H4 (cell line): ENCODE results near the gene RAB20. TPM values are rescaled to one million over a fixed set of nuclear protein-coding genes. Genes with fewer than 3 reads are reported as not detected.
"Not testable (repeated sequence)": the region's sequence is repeated elsewhere in the genome, so short reads cannot be mapped to it uniquely, and the experiment has no call there.

Experiments
- DNase-seq: peaks from one replicate; pipeline ENCODE4 v3.0.0-alpha.2; 2015; ENCODE audit warnings: low spot score
- total RNA-seq: library from RNA; depleted of rRNA; stranded (reverse); fragments of >200 nt; shearing (Covaris generic); gene quantifications from 2 replicates; pipeline ENCODE4 v1.2.3, GENCODE V29; 2014

The RAB20 gene
- total RNA-seq, 1 experiment from 2014 or later, result 12.3 TPM

DNA sequence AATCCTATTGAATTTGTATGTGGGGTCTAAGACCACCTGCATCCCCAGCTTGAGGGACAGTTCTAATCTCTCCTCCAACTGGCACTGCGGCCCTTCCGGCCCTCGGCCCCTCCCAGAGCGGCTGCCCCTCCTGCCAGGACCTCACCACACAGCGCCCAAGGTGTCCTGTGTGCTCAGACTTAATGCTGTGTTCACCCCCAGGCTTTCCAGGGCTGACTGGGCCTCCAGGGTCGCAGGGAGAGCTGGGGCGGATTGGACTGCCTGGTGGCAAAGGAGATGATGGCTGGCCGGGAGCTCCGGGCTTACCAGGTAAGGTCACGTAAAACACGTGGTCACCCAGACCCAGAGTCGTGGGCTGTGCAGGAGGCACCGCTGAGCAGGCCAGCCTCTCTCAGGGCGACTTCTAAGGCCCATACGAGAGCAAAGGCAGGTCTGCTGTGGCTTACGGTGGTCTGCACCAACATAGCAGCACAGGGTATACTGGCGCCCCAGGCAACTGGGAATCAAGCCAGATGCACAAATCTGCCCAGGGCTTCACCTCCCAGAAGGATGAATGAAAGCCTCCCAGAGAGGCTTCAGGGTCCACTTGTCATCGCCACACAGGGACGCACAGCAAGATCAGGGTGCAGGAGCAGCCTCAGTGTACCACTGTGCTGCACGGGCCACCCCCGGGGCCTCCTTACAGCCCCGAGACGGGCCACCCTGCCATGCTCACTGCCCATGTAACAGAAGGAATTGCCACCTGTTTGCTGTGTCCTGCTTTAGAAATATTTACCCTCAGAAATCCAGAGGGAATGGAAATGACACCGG is 69.4 kb downstream of the RAB20 start:
- DNase-seq, result no peak

DNA sequence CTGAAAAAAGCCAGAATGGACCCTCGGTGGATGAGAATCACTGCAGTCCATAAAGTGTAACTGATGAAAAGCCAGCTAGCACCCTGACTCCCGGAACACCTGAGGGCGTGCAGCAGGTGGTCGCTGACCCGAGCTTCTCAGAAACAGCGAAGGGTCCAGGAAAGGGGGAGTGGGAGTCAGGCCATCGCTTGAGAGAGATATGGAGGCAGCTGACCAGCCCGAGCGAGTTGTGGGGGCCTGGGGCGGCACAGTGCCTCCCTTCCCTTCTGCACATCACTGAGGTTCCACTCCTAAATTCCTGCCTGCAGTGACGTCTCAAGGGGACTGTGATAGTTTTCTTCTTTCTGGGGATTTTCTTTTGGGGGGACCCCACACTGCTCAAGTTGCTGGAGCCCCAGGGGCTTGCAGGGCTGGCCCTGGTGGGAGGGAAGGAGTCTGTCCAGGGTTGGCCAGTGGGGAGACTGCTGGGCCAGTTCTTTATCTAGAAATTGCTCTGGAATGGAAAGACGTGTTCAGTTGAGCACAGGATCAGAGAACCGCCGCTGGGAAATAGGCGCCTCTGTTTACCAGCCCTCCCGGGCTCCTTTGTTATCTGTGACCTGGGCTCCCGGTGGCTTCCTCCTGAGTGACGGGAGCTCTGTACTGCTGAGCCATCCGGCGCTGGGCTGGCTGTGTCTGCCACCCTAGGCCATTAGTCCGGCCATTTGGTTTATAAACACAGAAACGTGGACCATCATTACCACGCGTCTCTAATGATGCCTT is 71.3 kb downstream of the RAB20 start:
- DNase-seq, result no peak

DNA sequence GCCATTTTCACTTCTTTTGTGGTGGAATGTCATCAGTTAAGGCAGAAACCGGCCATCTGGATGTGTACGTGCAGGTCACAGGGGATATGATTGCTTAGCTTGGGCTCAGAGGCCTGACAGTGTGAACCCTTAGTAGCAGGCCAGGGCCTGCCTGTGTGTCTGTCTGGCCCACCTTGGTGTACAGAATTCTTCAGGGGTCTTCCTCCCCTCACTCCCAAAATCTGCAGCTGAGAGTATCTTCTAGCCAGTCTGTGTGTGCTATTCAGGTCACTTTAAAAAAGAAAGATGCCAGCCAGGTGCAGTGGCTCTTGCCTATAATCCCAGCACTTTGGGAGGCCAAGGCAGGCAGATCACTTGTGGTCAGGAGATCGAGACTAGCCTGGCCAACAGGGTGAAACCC is 74.6 kb downstream of the RAB20 start:
- DNase-seq, result not testable (repeated sequence)

DNA sequence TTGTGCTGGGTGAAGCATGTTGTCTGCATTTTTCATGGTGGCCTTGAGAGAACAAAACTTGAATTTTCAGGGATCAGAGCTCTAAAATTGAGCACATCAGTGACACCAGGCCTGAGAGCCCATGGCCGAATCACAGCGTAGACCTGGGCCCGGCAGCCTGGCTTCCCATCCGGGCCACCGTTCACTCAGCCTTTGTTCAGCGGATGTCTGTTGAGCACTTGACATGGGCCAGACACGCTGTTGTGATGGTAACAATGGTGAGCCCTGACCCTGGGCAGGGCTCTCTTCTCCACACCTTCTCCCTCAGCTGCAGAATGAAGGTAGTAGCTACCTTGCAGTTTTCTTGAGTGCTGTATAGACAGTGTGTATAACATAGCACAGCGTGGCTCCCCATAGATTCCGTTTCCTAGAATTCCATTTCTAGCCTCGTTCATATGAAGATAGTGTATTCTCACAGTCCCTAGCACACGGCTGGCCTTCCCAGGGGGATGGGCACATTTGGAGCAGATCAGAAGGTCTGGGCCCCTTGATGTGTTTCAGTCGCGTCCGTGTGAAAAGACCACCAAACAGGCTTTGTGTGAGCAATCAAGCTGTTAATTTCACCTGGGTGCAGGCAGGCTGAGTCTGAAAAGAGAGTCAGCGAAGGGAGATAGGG is 75.3 kb downstream of the RAB20 start:
- DNase-seq, result no peak

DNA sequence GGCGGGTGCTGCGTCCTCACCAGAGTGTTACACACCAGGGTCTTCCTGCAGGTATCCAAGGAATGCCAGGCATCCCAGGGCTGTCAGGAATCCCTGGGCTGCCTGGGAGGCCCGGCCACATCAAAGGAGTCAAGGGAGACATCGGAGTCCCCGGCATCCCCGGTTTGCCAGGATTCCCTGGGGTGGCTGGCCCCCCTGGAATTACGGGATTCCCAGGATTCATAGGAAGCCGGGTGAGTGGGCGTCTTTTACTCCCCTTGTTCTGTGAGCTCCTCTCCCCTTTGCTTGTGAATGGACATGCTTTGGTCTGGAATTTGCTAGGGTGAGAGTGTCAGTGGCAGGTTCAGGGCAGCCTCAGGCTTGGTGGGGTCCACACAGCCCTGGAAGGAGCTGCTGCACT is 75.9 kb downstream of the RAB20 start:
- no peak for DNase-seq

DNA sequence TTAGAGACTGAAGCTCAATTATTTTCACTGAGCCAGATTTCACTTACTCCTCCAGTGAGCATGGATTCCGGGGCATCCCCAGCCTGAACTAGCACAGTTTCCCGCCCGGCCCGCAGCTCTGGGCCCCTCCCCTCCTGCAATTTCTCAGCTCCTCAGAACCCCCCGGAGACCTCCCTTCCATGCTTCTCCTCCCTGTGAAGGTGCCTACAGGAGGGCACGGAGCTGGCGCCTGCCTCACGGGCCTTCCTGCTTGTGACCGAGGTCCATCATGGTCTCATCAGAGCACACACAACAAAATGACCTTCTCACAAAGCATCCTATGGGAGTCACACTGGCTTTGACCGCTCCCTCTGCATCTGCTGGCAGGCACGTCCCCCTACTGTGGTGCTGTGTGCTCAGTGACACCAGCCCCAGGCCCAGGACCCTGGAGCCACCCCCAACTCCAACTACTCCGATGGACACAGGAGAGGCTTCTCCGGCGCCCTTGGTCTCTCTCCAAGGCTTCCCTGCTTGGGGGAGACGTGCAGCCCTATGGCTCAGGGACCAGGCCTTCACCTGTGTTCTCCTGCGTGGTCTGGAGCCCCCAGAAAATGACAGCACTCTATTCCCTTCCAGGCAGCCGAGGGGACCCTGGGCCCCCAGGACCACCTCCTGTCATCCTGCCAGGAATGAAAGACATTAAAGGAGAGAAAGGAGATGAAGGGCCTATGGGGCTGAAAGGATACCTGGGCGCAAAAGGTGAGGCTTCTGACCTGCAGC is 77.1 kb downstream of the RAB20 start:
- DNase-seq, result no peak

DNA sequence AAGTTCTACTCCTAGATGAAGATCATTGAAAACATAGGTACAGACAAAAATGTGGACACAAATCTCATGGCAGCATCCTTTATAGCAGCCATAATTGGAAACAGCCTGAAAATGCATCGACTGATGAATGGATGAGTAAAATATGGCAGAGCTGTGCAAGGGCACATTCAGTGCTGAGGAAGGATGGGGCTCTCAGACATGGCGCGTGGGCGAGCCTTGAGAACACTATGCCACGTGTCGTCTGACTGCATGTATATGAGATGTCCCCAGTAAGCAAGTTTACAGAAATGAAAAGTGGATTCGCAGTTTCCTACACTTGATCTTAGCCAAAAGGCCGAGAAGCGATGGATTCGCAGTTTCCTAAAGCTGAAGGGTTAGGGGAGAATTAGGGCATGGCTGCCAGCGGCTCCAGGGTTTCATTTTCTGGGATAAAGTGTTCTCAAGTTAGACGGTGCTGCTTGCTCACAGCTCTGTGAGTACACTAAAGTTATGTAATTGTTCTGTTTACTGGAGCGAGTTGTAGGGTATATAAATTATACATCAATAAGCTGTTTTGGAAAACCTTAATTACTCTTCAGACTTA is 78.0 kb downstream of the RAB20 start:
- no peak for DNase-seq

DNA sequence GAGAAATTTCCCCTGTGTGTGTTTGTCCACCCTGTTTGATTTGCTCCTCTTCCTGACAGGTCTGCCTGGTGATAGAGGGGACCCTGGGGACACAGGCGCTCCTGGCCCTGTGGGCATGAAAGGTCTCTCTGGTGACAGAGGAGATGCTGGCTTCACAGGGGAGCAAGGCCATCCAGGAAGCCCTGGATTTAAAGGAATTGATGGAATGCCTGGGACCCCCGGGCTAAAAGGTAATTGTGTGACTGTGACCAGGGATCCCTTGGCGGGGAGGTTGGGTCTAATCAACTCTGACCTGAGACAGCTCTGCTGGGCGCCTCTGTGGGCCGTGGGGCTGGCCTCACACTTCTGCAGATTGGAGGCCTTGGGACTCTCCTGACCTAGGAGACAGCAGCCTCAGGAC is 81.4 kb downstream of the RAB20 start:
- DNase-seq, result no peak

DNA sequence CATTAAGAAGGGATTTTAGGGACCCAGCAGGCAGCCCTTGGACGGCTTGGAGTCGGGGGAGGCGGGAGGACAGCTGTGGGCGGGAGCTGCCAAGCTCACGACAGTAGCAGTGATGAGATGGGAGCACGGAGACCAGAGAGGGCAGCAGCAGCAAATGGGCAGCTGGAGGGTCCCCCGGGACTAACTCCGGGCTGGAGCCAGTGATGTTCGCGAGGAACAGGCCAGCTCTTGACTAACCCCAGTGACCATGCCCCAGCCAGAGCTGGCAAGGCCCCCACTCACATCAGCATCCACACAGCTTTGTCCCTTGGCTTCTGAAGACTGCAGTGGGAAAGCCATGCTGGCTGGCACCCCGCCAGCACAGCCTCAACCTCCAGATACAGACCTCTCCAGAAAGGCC is 81.9 kb downstream of the RAB20 start:
- no peak for DNase-seq

DNA sequence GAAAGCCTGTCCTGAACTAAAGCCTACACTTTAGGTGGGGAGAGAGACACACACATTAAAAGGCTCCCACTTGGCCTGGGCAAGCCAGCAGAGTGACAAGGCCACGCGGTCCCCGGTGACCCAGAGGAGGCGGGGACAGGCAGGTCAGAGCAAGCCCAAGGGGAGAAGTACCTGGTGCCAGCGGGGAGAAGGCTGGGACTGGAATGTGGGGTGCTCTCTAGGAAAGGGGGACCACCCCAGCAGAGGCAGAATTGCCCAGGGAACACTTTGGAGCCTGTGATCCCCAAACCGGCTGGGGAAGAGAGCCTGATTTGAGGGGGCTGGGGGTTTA is 82.3 kb downstream of the RAB20 start:
- no peak for DNase-seq

DNA sequence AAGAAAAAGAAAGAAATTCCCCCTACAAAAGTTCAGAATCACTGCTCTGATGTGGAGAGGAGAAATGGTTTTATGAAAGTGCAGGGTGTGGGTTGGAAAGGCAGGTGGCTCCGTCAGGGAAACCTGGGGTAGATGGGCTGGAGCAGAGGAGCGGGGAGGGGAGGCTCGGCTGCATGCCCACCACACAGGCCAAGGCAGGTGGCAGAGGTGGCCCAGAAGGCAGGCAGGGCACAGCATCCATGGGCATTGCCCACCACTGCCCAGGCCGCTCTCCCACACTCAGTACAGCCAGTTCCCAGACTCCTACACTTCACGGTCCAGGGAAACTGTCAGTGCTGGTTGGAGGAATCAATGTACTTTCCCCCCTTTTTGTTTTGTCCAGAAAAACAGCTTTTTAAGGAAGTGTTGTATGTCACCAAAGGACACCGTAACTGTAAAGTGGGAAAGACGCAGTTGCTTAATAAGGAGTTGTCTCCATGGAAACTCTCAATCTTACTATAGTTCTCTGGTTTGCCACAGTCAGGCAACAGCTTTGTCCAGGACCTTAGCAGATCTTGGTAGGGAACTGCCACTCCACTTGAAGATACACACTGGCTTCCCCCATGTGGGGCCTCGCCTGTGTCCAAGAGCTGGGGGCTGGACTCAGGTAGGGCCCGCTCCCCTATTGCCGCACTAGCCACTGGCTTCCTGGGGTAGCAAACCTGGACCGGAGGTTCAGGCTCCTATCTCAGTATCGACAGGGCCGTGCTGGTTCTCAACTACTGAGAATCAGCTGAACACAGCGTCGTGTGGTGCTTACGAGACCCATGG is 82.9 kb downstream of the RAB20 start:
- no peak for DNase-seq

DNA sequence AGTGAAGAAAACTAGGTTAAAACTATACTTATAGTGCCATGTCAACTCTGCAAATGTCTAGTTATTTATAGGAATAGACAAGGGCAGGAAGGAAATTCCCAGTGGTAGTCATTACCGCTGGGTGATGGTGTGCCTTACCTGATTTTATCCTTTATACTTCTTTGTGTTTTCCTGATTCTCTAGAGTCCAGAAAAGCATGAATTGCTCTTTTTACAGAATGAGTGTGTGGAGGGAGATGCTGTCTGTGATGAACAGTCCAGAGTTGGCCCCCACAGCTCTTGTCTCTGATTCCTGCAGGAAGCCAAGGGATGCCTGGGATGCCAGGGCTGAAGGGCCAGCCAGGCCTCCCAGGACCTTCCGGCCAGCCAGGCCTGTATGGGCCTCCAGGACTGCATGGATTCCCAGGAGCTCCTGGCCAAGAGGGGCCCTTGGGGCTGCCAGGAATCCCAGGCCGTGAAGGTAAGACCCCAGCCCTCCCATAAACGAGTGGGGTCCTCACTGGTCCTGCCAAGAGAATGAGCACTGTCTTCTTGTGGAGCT is 83.7 kb downstream of the RAB20 start:
- no peak for DNase-seq

DNA sequence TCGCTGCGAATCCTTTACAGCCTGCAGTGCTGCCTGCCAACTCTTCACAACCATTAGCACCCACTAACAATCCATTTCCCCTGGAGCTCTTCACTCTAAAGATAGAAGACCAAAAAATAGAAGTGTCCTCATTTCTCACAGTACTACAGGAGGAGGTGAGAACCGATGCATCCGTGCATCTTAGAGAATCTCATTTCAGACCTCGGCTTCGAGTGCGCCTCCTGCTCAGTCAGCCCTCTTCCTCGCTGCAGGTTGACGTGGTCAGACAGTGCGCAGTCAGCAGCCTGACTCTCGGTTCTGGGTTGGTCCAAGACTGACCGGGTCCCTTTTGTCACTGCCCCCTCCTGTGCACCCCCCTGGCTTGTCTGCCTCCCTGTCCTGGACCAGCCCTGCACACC is 85.3 kb downstream of the RAB20 start:
- DNase-seq, result no peak

DNA sequence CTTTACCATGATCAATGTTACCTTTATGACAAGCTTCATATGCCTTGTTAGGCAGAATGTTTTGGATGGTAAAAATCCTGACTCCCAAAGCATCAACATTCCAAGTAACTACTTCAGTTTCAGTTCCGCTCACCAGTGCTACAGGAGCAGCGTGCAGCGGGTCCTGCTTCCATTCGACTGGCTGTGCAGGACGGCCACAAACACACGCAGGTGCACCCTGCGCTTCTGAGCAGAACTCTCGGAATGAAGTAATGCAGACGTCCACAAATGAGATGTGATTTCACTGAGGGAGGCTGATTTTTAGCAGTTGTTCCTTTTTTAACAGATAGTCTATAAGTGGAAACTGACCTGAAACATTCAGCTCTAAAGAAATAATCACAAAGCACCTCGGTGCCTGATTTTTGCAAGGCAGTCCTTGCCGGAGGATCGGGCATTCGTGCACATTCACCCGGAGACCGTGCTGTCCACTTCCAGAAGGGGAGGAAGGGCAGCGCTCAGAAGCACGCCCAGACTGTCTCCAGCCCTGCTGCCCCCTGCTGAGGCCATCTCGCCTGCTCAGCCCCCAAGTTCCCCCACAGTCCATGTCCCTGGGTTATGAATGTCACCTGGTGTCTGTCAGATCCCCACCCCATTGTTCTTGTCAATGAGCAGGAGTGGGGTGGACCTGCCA is 85.8 kb downstream of the RAB20 start:
- no peak for DNase-seq

DNA sequence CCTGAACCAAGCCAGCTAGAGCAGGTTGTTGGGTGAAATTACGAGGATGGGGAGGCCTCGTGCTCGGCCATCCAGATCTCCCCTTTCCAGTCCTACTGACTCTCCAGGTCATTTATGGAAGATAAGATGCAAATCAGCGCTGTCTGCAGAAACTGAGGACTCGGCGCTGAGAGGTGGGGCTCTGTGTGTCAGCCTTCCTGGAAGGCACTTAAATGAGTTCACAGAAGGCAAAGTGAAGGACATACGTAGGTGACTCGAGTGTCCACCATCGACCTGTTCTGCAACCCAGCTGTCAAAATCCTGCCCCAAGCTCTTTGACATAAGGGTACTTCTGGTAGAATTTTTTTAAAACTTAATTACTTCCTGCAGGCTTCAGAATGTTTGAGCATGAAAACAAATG is 86.4 kb downstream of the RAB20 start:
- no peak for DNase-seq

DNA sequence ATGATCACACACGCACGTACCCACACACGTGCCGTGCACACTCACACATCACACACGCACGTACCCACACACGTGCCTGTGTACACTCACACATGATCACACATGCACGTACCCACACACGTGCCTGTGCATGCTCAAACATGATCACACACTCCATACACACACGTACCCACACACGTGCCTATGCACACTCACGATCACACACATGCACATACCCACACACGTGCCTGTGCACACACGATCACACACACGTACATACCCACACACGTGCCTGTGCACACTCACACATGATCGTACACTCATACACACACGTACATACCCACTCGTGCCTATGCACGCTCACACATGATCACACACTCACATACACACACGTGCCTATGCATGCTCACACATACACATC is 86.8 kb downstream of the RAB20 start:
- DNase-seq, result no peak
